Measurements from ENCODE around the gene PGAP2.

The PGAP2 gene

GRCh38 chr11:3834349-3834663, 25.9 kb downstream of the PGAP2 start:
- DNase-seq: no peak

GRCh38 chr11:3834664-3835461, 26.5 kb downstream of the PGAP2 start:
- peak; percentile 98 for DNase-seq

DNA sequence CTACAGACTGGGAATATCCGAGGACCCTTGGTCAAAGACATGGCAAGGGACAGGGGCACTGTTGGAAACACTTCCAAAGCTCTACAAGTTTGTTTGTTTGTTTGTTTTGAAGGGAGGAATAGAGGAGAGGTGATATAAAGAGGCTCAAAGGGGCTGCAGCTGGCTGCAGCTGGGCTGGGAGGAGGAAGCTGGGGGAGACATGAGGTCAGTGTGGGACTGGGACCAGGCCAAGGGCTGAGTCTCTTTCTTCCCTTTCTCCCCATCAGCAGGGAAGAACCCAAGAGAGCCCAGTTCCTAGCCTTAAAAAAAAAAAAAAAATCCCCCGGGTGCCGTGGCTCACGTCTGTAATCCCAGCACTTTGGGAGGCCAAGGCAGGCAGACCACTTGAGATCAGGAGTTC, 27.4 kb downstream of the PGAP2 start:
- peak; percentile 32 for DNase-seq

DNA sequence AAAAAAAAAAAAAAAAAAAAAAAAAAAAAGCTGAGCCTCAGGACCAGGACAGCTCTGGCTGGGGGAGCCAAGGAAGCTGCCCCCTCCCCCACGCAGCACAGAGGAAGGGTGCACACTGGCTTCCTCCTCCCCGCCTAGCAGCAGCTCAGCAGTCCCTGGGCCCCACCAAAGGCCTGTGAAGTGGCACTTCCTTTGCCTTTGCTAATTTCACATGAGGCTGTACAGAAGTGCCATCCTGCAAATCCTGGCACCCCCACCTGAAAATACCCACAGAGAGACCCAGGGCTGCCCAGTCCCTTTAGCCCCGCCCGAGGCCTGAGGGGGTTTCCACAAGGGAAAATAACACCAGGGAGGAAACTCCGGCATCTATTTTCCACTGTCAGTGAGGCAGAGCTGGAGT, 28.5 kb downstream of the PGAP2 start:
- DNase-seq: peak; percentile 66

DNA sequence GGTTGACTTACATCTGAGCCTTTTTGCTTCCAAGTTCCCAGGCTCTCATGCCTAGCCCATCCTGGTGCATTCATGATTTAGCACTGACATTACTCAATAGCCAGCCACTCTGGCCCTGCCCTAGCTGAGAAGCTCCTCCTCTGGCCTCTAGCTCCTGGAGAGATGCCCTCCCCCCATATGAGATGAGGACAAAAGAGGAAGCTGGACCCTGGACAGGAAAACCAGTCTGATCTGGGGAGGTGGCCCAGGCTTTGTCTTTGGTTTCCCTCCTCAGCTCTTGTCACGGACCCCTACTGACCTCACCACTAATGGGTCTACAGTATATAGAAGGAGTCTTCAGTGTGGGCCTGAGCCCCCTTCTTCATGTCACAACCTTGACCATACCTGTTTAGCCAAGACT, 29.4 kb downstream of the PGAP2 start:
- DNase-seq: peak; percentile 92

DNA sequence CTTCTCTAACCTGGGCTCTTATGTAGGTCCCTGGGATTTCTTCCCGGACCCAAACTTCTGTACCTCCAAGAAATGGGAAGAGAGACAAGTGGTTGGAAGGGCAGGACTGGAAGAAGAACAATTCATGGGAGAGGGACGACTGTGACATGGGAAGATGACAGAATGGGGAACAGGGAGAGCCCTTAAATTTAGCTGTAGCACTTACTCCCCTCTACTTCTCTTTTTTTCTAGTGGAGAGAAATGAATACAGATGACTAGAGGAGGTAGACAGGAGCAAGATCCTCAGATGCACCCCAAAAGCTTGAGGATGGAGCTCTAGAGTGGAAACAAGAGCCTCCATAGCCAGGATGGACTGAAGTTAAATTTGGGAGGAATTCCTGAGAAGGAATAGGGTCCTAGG, 30.1 kb downstream of the PGAP2 start:
- DNase-seq: peak; percentile 36

DNA sequence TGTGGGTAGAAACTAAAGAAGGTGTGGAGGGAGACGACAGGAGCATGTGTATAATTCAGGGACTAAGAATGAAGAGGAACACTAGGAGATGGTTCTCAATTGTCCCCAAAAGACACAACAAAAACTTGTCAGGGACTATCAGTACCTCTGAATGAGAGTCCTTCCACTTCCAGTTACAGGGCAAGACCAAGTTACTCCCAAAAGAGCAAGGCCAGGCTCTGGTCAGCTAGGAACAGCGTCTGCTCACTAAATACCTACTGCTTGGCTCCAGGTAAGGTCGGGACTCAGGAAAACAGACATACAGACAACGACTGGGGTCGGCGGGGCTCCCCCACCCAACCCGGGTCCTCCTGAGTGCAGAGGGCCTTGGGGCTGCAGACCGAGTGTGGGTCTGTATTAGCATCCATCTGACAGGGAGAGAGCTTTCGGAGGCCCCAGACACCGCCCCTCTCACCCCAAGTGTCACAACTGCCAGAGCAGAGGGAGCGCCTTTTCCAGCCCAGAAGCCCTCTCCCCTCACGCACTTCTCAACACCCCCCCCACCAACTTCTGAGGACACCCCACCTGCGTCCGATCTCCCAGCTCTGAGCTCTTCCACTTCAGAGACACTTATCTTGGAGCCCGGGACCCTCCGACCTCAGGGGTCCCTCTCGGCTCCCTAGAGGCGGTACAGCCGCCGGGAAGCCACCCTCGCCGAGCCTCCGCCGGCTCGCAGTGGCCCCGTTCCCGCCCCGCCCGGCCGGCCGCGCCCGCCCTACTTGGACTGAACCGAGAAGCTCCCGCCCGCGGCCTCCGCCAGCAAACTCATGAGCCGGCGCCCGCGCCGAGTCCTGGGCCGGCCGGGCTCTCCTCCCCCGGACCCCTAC, 31.9 kb downstream of the PGAP2 start:
- DNase-seq: peak; percentile 55

- peak; percentile 86 for DNase-seq
Measured at GRCh38 chr11:3840870-3841425, 32.6 kb downstream of the PGAP2 start, which contains the start of gene RHOG. RHOG (minus strand) TSS chr11:3840959; CDS start chr11:3828138, 12,821 bp downstream.

- DNase-seq: peak; percentile 92
Measured at GRCh38 chr11:3841426-3842350, 33.3 kb downstream of the PGAP2 start.

DNA sequence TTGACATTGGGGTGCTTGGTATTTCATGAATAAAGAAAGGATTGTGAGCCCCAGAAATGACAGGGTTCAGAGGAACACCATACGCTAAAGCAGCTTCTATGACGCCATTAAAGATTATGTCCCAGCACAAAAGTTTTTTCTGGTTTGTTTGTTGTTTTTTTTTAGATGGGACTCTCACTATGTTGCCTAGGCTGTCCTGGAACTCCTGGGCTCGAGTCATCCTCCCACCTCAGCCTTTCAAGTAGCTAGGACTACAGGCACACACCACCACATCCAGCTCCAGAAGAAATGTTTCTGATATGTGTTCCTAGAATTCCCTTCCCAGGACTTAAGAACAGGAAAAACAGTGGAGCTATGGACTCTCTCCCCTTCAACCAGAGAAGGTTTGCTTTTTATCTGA, 35.0 kb downstream of the PGAP2 start:
- no peak for DNase-seq

DNA sequence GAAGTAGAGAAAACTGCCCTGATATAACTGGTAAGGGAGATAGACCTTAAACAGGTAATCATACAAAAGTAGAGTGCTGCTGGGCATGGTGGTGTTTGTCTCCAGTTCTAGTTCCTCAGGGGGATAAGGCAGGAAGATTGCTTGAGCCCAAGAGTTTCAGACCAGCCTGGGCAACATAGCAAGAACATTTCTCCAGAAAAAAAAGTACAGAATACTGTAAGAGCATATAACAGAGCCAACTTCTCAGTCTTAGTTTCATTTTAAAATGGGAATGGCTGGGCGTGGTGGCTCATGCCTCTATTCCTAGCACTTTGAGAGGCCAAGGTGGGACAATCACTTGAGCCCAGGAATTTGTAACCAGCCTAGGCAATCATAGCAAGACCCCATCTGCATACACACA, 36.9 kb downstream of the PGAP2 start:
- DNase-seq: no peak

GRCh38 chr11:3845670-3846069, 37.3 kb downstream of the PGAP2 start:
- DNase-seq: no peak

DNA sequence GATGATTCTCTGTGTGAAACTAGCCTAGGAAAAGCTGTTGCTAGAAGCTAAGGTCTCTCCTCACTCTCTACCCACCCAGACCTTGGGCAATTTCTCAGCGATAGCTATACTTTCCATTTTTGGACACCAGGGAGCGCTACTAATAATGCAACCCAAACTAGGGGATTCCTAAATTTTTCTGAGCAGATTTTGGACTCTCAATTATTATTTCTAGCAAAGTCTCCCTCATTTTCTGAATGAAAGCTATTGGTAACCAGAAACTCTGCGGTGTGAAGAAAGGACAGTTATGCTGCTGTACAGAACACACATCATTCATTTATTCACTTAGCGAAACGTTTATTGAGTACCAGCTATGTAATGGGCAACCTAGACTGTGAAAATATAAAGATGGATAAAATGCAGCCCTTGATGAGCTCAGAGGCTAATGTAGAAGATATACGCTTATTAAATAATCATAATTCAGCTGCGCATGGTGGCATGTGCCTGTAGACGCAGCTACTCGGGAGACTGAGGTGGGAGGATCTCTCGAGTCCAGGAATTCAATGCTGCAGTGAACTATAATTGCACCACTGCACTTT, 41.0 kb downstream of the PGAP2 start:
- DNase-seq: peak; percentile 84

- DNase-seq: no peak
Measured at GRCh38 chr11:3853545-3853842, 45.1 kb downstream of the PGAP2 start.

- DNase-seq: peak; percentile 89
Measured at GRCh38 chr11:3853899-3854659, 45.7 kb downstream of the PGAP2 start.

- no peak for DNase-seq
Measured at GRCh38 chr11:3854660-3854976, 46.3 kb downstream of the PGAP2 start.

DNA sequence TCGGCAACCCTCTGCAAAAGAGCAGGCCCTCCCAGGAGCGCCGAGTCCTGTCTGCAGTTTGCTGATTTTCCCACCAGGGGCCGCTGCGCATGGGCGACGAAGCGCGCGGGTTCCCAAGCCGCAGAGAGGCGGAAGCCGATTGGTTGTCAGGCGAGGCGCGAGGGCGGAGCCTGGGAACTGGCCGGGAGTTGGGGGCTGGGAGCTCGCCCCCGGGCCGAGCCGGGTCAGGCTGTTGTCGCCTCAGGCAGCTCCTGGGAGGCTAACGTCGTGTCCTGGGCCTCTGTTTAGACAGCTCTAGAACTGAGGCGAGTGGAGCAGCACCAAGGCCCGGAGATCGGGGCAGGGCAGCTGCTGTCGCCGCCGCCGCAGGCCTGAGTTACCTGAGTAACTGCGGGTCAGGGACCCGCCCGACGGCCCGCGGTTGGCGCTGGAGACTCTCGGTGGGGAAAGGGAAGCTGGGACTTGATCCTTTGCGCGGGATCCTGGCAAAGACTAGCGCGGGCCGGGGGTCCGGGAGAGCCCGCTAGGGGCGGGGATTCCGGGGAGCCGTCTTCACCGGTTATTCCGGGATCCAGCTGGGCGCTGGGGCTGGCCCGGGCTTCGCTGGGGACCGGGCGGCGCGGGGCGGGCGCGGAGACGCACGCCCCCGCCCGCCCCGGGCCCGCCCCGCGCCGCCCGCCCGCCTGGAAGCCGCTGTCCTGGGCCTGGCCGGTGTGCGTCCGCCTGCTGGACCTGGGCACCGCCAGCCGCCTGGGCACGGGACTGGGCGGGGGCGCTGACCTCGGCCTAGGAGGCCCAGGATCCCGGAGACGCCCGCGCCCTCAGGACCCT, 46.8 kb downstream of the PGAP2 start, which contains the start of gene STIM1:
STIM1 (plus strand) TSS at position 688 of the 831 bp plus-strand sequence. CDS start 607 bp downstream, outside the sequence.
- DNase-seq: peak; percentile 97

DNA sequence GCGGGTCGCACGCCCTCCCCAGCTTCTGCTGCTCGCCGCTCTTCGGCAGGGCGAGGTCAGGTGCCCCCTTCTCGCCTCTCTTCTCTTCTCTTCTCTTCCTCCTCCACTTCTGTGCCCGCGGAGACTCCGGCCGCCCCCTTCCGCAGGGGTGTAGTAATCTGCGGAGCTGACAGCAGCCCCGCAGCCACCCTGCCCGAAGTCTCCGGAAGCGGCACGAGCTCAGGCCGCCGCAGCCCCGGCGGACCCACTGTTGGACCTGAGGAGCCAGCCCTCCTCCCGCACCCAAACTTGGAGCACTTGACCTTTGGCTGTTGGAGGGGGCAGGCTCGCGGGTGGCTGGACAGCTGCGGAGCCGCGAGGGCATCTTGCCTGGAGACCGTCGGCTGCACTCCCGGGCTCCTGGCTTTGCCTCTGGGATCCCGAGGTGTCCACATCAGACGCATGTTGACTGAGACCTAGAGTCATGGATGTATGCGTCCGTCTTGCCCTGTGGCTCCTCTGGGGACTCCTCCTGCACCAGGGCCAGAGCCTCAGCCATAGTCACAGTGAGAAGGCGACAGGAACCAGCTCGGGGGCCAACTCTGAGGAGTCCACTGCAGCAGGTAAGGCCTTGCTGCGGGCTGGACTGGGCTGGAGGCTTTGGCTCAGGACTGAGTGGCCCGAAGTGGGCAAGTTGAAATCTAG, 47.6 kb downstream of the PGAP2 start:
- DNase-seq: peak; percentile 70

GRCh38 chr11:3856856-3857553, 48.6 kb downstream of the PGAP2 start:
- DNase-seq: no peak

- DNase-seq: no peak
Measured at GRCh38 chr11:3857628-3858027, 49.3 kb downstream of the PGAP2 start.

Measured in hematopoietic multipotent progenitor cell treated with erythropoietin and hydrocortisone succinate and interleukin-3 and kit ligand, for 6 days (in vitro differentiated cells).